OCI-LY3 (cell line): ENCODE measurements around the gene OSR1.
A peak's percentile ranks its signal among the peaks of the same experiment; 100 is the strongest.

Experiments used
- H2AFZ ChIP-seq: fragments of 200-600, 300-600 bp; shearing (Covaris generic); 2 replicates; pipeline ENCODE4 v1.6.0; 2014; ENCODE audit warnings: antibody characterized with exemption, low read depth, low read length
- H3K27ac ChIP-seq: fragments of 200-600, 300-600 bp; sonication (generic); 2 replicates; pipeline ENCODE4 v1.5.1; 2014; ENCODE audit warnings: mild to moderate bottlenecking, low read length, moderate library complexity, mixed read lengths
- H3K27me3 ChIP-seq: fragments of 200-600, 300-600 bp; sonication (generic); 2 replicates; pipeline ENCODE4 v1.6.1; 2014; ENCODE audit warnings: low read depth, low read length, mixed read lengths
- H3K36me3 ChIP-seq: fragments of 200-600, 300-600 bp; sonication (generic); replicated peaks from 2 replicates; pipeline ENCODE3; 2014; ENCODE audit warnings: low read depth, low read length, mixed read lengths
- H3K4me1 ChIP-seq: fragments of 300-600, 200-600 bp; sonication (generic); 2 replicates; pipeline ENCODE4 v1.6.1; 2014; ENCODE audit warnings: low read length, mixed read lengths
- H3K4me2 ChIP-seq: fragments of 200-600, 300-600 bp; sonication (generic); 2 replicates; pipeline ENCODE4 v1.6.1; 2014; ENCODE audit warnings: low read length, mixed read lengths
- H3K4me3 ChIP-seq: fragments of 300-600, 200-600 bp; sonication (generic); 2 replicates; pipeline ENCODE4 v1.5.1; 2014; ENCODE audit warnings: antibody characterized with exemption, mild to moderate bottlenecking, low read length, moderate library complexity
- H3K79me2 ChIP-seq: fragments of 300-600, 200-600 bp; shearing (Covaris generic); 2 replicates; pipeline ENCODE4 v1.6.1; 2014; ENCODE audit warnings: mild to moderate bottlenecking, low read length, mixed read lengths
- H3K9ac ChIP-seq: fragments of 300-600, 200-600 bp; shearing (Covaris generic); 2 replicates; pipeline ENCODE4 v1.6.0; 2014; ENCODE audit warnings: mild to moderate bottlenecking, low read length, moderate library complexity
- H3K9me3 ChIP-seq: fragments of 200-600, 300-600 bp; shearing (Covaris generic); 2 replicates; pipeline ENCODE4 v1.6.1; 2014; ENCODE audit warnings: low read length, mixed read lengths; ENCODE audit not compliant: insufficient read depth
- H4K20me1 ChIP-seq: fragments of 200-600, 300-600 bp; sonication (generic); 2 replicates; pipeline ENCODE4 v1.6.1; 2016; ENCODE audit warnings: low read length, mixed read lengths; ENCODE audit not compliant: insufficient read depth
- EZH2phosphoT487 ChIP-seq: fragments of 200-600 bp; shearing (Covaris generic); IDR thresholded peaks from 2 replicates; pipeline ENCODE4 v1.6.1; 2018; ENCODE audit warnings: antibody characterized with exemption, mixed run types, low read depth
- TF ChIP-seq, protein P1 (sequence below): fragments of 200-600, 300-600 bp; sonication (generic); IDR thresholded peaks from 2 replicates; pipeline ENCODE4 v1.5.1; 2014; ENCODE audit warnings: antibody characterized with exemption, low read length, low read depth

The OSR1 gene

DNA sequence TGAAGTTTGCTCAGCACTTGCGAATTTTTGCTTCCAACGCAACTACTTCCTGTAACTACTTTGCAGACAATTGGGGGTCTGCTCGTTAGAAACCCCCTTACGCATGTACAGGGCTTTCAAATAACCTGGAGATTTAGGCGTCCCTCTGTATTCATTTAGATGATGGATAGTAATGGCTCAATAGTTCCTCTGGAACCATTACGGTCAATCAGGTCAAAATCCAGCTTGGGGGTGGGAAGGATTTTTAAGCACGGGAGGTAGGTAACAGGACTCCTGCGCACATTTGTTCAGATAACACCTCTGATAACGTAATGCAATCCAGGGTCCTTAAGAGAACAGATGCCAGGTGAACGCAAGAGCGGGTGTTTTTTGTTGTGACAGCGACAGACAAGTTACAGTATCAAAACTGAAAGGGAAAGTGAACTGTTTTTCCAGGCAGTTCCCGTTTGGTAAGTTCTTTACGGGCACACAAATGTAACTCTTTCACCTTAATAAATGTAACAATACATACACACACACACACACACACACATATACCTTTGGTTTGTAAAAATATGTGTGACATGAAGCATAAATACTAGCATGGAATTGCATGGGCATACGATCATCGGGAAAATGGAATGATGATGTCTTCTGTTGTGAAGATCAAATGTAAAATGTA, 3.8 kb upstream of the OSR1 start:
- Histone ChIP-seq H3K9ac (peak overlapping the region; percentile 60), H3K4me2 (peak overlapping the region; percentile 99), H3K9me3 (no peaks in the 10 kb centered on the region), H4K20me1 (no peaks in the 10 kb centered on the region), H3K27me3 (peaks cover 24% of the 10 kb centered on the region), H3K27ac (no peak overlapping the region), H2AFZ (peak overlapping the region; percentile 95), H3K4me3 (peak overlapping the region; percentile 89), H3K4me1 (peaks cover 4% of the 10 kb centered on the region; the same call in 1 of the 2 replicates), H3K79me2 (no peaks in the 10 kb centered on the region), H3K36me3 (no peaks in the 10 kb centered on the region)
- TF ChIP-seq, protein P1, sequence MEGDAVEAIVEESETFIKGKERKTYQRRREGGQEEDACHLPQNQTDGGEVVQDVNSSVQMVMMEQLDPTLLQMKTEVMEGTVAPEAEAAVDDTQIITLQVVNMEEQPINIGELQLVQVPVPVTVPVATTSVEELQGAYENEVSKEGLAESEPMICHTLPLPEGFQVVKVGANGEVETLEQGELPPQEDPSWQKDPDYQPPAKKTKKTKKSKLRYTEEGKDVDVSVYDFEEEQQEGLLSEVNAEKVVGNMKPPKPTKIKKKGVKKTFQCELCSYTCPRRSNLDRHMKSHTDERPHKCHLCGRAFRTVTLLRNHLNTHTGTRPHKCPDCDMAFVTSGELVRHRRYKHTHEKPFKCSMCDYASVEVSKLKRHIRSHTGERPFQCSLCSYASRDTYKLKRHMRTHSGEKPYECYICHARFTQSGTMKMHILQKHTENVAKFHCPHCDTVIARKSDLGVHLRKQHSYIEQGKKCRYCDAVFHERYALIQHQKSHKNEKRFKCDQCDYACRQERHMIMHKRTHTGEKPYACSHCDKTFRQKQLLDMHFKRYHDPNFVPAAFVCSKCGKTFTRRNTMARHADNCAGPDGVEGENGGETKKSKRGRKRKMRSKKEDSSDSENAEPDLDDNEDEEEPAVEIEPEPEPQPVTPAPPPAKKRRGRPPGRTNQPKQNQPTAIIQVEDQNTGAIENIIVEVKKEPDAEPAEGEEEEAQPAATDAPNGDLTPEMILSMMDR: no peak
- no peak for TF ChIP-seq EZH2phosphoT487

DNA sequence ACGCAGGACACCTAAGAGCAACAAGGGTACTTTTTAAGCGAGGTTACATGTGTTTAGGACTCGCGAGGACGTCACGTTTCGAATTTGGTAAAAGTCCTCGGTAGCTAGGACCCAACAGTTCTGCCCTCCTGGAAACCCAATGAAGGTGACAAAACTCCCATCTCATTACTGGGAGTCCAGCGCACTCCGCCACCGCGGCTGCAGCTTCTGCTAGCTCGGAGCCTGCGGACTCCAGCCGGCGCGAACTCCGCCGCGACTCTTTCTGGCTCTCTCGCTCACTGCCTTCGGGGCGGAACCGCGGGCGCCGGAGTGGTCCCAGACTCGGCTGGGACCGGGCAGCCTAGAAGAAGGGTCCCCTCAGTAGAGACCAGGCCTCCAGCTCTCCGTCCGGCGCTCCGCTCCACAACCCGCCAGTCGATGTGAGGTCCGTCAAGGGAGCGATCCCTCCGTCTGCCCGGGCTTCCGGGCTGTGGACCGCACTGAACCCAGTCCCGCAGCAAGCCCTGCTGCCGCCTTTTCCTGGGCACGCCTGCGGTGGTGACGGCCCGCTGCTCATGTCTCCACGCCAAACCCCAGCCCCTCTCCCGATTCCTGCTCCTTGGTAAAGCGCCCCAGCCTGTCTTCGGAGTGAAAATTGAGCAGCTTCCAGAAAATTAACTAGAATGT, 3.0 kb upstream of the OSR1 start:
- Histone ChIP-seq H2AFZ (no peak overlapping the region), H3K4me1 (peaks cover 4% of the 10 kb centered on the region; the same call in 1 of the 2 replicates), H3K79me2 (no peaks in the 10 kb centered on the region), H3K27me3 (peaks cover 19% of the 10 kb centered on the region), H3K36me3 (no peaks in the 10 kb centered on the region), H3K9ac (no peak overlapping the region), H3K4me2 (peak overlapping the region; percentile 99), H3K27ac (no peak overlapping the region), H3K9me3 (no peaks in the 10 kb centered on the region), H4K20me1 (no peaks in the 10 kb centered on the region), H3K4me3 (peak overlapping the region; percentile 89; the same call in 1 of the 2 replicates)
- no peak for TF ChIP-seq EZH2phosphoT487
- TF ChIP-seq, protein P1: no peak

DNA sequence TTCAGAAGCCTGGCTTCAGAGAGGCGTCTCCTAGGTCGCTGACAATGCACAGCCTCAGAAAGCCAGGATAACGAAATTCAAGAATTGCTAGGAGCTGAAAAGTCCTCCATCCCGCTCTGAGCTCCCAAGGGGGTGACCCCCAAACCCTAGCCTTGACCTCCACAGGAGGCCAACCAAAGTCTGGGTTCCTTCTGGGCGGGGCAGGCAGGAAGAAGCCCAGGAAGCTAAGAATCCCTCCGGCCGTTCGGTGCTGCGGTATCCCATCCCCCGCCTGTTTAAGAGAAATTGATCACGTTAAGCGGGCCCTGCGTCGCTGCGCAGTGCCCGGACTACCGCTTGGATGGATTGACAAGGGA, 2.5 kb upstream of the OSR1 start:
- no peak overlapping the region for H3K4me2 ChIP-seq
- H3K4me3 ChIP-seq: no peak overlapping the region
- no peak overlapping the region for H3K9ac ChIP-seq
- no peak overlapping the region for H2AFZ ChIP-seq
- no peaks in the 10 kb centered on the region for H4K20me1 ChIP-seq
- no peaks in the 10 kb centered on the region for H3K36me3 ChIP-seq
- TF ChIP-seq, protein P1: no peak
- no peak for TF ChIP-seq EZH2phosphoT487
- no peak overlapping the region for H3K27ac ChIP-seq
- no peaks in the 10 kb centered on the region for H3K9me3 ChIP-seq
- H3K79me2 ChIP-seq: no peaks in the 10 kb centered on the region
- H3K4me1 ChIP-seq: peaks cover 4% of the 10 kb centered on the region; the same call in 1 of the 2 replicates
- peaks cover 19% of the 10 kb centered on the region for H3K27me3 ChIP-seq

DNA sequence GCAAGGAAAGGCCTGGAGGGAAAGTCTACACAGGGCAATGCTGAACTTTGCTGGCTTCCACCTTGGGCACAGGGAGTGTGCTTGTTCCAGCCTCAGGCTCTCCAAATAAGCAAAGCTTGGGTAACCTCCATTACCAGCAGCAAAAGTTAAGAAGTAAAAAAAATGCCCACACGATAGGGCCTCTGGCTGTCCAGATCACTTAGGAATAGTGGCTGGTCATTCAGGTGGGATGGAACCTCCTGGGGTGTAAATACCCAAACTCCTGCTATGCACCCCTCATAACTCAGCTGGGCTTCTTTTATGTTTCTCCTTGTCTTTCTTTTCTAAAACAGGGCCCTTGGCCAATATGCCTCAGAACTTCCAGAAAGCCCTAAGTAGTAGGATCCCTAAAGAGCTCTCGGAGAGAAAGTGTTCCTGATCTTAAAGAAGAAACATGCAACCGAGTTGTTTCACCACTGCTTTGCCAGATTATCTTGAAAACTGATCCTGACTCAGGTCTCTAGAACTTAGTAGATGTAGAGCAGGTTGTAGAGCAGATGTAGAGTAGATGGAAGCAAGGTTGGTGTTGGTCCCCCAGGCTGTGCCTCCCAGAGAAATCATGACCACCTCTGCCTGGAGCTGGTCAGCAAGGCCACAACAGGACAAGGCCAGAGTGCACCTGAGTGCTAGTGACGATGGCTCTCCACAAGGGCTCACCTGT, 2.0 kb upstream of the OSR1 start:
- H3K79me2 ChIP-seq: no peaks in the 10 kb centered on the region
- H3K9me3 ChIP-seq: no peaks in the 10 kb centered on the region
- H2AFZ ChIP-seq: no peak overlapping the region
- no peak overlapping the region for H3K27ac ChIP-seq
- no peaks in the 10 kb centered on the region for H4K20me1 ChIP-seq
- H3K36me3 ChIP-seq: no peaks in the 10 kb centered on the region
- peaks cover 16% of the 10 kb centered on the region for H3K27me3 ChIP-seq
- peaks cover 4% of the 10 kb centered on the region; the same call in 1 of the 2 replicates for H3K4me1 ChIP-seq
- H3K9ac ChIP-seq: no peak overlapping the region
- H3K4me3 ChIP-seq: no peak overlapping the region
- H3K4me2 ChIP-seq: no peak overlapping the region
- TF ChIP-seq, protein P1: no peak
